ENCODE results near the gene MT1A. TPM values are rescaled to one million over a fixed set of nuclear protein-coding genes. Genes with fewer than 3 reads are reported as not detected.
A peak's percentile ranks its signal among the peaks of the same experiment; 100 is the strongest.
"Not testable (repeated sequence)": the region's sequence is repeated elsewhere in the genome, so short reads cannot be mapped to it uniquely, and the experiment has no call there.

The MT1A gene
- total RNA-seq, 1 donor from 2014 or later, result not detected

DNA sequence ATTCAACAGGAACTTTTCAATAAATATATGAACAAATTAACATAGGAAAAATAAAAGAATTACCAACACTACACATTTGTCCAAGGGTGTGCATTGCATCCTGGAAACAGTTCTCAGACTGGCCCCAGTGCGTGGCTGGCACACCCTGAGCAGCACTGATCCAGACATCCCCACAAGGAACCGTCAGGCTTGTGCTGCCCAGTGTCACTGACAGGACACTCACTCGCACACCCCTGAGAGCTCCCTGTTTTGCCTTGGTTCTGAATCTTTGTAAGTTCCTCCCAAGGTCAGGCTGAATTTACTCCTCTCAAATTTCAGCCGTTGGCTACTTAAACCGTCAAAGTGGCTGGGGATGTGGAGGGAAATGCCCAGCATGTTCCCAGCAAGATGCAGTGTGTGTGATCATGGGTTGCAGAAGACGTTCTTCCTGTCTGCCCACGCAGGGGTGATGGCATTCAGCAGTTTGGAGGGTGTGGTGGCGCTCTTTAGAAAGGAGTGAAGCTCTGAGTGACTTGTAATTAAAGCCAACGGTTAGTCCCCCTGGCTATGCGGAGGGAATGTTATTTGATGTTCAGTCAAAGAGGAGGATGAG is 28.4 kb upstream of the MT1A start:
- DNase-seq (ENCODE audit: low read depth), result peak; percentile 72

DNA sequence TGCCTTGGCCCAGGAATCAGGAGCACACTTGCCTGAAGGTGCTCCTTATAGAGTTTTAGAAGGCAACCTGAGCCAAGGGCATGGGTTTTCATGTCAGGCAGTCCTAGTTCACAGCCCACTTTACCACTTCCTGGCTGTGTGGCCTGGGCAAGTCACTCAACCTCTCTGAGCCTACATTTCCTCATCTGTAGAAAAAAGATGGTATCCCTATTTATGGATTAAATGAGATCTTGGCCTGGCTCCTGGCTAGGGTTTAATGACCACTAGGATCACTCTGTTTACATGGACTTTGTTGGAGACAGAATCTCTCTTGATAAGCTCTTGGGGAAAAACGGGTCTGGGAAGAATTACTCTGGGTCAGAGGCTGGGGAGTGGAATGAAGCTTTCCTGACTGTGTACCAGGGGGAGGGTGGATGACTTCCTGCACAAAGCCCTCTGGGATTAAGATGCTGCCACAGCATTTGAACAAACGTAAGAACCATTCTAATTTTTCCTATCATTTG is 27.8 kb upstream of the MT1A start:
- DNase-seq (ENCODE audit: low read depth), result no peak

- peak; percentile 77 for DNase-seq (ENCODE audit: low read depth)
These were observed 27.1 kb upstream of the MT1A start for GRCh38 chr16:56611281-56611833.

DNA sequence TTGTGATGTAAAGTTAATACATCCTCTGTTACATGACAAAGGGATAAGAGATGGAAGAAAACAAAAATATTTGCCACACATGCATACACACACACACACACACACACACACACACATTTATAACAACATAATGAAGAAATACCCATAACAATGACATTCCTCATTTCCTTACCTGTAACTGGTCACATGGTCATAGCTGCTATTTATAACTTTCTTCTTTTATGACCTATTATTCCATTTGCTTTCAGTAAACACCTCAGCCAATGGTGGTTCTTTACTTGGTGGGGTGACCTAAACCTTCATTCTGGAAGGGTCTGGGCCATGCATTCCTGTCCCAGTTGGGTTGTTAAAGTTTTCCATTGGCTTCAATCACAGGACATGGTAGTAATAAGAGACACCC is 24.8 kb upstream of the MT1A start:
- DNase-seq (ENCODE audit: low read depth), result no peak

GRCh38 chr16:56614549-56614991 is 23.9 kb upstream of the MT1A start:
- no peak for DNase-seq (ENCODE audit: low read depth)

DNA sequence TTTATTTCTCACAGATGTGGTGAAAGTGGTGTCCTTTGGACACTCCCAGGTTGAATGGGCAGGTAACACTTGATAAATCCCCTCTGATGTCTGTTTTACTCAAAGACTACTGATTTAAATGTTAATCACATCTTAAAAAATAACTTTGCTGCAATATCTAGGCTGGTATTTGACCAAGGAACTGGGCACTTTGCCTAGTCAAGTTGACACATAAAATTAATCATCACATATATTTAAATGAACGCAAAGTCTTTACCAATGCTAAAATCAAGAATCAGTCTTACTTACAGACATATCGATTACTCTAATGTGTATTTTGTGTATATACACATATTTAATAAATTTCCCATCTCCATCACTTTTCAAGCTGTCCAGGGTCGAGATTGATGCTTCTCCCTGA is 23.1 kb upstream of the MT1A start:
- DNase-seq (ENCODE audit: low read depth), result no peak

DNA sequence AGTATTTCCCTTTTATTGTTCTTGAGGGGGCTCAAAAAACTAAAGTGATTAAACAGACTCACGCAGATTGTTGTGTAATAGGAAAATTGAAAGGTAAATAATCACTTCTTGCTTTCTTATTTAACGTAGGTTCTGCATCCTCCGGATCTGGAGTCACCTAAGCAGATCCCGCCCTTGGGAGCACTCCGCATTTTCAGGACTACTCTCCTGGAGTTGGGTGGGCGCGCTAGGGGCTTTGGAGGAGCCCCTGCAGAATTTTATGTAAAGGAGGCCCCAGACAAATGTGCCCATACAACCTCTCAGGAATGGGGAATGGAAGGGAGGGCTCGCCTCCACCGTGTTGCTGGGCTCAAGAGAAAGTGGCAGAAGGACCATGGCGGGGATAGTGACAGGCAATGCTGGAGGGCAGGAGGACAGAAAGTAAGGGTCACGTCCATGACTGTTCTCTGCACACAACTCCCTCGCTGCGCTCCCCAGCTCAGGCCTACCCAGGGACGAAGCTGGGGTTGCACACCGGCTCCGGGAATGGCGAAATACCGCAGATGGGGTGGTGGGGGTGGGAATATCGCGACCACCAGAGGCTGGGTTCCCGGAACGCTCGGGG is 21.8 kb upstream of the MT1A start:
- no peak for DNase-seq (ENCODE audit: low read depth)

- DNase-seq (ENCODE audit: low read depth), result peak; percentile 89
These were observed 21.0 kb upstream of the MT1A start for GRCh38 chr16:56617212-56618085.

DNA sequence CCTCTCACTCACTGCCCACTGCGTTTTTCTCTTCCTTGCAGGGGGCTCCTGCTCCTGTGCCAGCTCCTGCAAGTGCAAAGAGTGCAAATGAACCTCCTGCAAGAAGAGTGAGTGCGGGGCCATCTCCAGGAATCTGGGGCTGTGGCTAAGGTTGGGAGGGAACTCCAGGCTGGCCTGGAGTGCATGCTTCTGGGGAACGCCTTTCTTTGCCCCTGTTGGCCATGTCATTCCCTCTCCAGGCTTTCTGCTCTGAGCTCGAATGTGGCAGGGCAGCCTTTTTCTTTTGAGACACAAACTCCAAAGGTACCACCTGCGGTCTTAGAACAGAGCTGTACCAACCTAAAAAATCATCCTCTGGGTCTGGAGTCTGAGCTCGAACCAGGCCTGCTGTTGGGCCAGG is 20.3 kb upstream of the MT1A start:
- no peak for DNase-seq (ENCODE audit: low read depth)

- no peak for DNase-seq (ENCODE audit: low read depth)
These were observed 18.0 kb upstream of the MT1A start for GRCh38 chr16:56620339-56620897.

- DNase-seq (ENCODE audit: low read depth), result not testable (repeated sequence)
These were observed 16.6 kb upstream of the MT1A start for GRCh38 chr16:56621665-56622445.

DNA sequence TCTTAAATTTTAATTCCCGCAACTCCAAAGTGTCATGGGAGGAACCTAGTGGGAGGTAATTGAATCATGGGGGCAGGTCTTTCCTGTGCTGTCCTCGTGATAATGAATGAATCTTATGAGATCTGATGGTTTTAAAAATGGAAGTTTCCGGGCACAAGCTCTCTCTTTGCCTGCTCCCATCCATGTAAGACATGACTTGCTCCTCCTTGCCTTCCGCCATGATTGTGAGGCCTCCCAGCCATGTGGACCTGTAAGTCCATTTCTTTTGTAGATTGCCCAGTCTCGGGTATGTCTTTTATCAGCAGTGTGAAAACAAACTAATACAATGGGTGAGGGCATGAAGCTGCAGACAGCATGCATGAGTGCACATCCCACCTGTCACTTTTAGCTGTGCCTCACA is 15.3 kb upstream of the MT1A start:
- not testable (repeated sequence) for DNase-seq (ENCODE audit: low read depth)

DNA sequence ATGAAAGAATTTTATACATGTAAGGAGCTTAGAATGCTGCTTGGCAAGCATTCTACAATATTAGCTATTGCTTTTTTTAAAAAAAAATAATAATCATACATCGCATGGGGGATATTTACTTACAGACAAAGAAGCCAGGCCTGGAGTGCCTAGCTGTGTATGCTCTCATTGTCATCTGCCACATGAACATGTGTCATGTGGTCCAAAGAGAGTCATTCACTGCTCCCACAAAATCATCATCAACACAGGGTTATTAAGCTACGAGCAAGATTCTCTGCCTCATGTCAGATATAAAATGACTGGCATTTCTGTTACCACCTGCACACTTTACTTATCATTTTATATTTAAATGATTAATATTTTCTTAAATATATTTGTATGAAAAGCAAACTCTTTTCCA is 14.8 kb upstream of the MT1A start:
- DNase-seq (ENCODE audit: low read depth), result no peak

GRCh38 chr16:56625140-56625942 is 13.1 kb upstream of the MT1A start, which contains the start of gene MT1E:
Gene MT1E (plus strand): TSS chr16:56625781. CDS start chr16:56625852, 71 bp downstream.
- peak; percentile 91 for DNase-seq (ENCODE audit: low read depth)

DNA sequence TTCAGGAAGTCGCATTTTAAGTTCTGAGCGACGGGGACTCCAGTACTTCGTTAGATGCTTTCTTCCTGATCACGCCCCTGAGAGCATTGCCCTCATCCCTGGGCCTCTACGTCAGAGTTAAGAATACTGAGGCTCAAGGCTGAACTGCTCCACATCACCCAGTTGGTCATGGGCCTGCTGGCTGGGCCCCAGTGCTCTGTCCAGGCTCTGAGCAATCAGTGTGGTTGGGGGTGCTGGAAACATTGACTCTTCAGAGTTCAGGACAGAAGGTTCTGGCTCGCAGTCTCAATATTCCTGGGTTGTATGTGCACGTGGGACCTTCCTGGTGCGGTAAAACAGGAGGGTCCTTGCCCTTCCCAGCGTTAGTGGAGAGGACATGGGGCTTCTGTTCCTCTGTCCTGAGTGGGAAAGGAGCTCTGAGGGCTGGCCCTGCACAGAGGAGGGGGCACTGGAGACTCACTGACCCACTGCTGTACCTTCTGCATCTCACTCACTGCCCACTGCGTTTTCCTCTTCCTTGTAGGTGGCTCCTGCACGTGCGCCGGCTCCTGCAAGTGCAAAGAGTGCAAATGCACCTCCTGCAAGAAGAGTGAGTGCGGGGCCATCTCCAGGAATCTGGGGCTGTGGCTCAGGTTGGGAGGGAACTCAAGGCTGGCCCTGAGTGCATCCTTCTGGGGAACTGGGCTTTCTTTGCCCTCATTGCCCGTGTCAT is 12.4 kb upstream of the MT1A start:
- peak; percentile 85 for DNase-seq (ENCODE audit: low read depth)

GRCh38 chr16:56626685-56627084 is 11.8 kb upstream of the MT1A start:
- DNase-seq (ENCODE audit: low read depth), result no peak

- DNase-seq (ENCODE audit: low read depth), result no peak
These were observed 9.7 kb upstream of the MT1A start for GRCh38 chr16:56628486-56629350.

DNA sequence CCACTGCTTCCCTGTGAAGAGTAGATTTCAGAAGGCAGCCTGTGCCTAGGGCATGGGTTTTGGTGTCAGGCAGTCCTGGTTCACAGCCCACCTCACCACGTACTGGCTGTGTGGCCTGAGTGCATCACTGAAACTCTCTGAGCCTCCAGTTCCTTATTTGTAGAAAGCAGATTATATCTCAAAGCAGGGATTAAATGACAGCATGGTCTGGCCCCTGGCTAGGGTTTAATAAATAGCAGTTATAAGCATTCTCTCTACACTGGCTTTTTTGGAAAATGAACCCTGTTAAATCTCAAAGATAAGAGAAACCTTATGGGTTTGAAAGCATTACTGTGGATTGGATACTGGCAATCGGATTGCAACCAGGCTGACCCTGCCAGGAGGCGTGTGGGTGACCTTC is 8.9 kb upstream of the MT1A start:
- no peak for DNase-seq (ENCODE audit: low read depth)

Measured in myocyte (in vitro differentiated cells).